Measurements from ENCODE around the gene KPNA6. TPM values are rescaled to one million over a fixed set of nuclear protein-coding genes. Genes with fewer than 3 reads are reported as not detected.
"Not testable (repeated sequence)": the region's sequence is repeated elsewhere in the genome, so short reads cannot be mapped to it uniquely, and the experiment has no call there.

The KPNA6 gene
- total RNA-seq, 1 experiment from 2014 or later = 116 TPM

- BruUV-seq (replicated peaks) = no TSS peak
- in situ Hi-C loops (cut with HindIII; ENCODE audit: low pct_unique_long_range_greater_than_20kb, low sequenced_read_pairs) (no loop called here), intact Hi-C loops (cut with micrococcal nuclease; ENCODE audit: unreplicated experiment) (no loop called here)
- Histone ChIP-seq H3K36me3 (ENCODE audit: control insufficient read depth, insufficient read depth, low read length) (no peaks in the 10 kb centered on the region), H3K4me3 (ENCODE audit: low read depth in 2 of 2, low read length in 2 of 2) (no peak overlapping the region), H3K9me3 (ENCODE audit: control insufficient read depth, insufficient read depth, low read depth, low read length) (no peaks in the 10 kb centered on the region), H3K27me3 (ENCODE audit: control insufficient read depth, insufficient read depth, low read length) (no peaks in the 10 kb centered on the region), H3K4me1 (ENCODE audit: control insufficient read depth, insufficient read depth, low read length) (peaks cover 2% of the 10 kb centered on the region; the same call in 1 of the 2 replicates), H3K27ac (ENCODE audit: low read length) (no peak overlapping the region)
- ChIA-PET POLR2A (interaction anchor here (0.6 to 0.8 kb wide), 2 partner anchors 31 to 57 kb away, joined by 5 to 8 read pairs; partner anchors contain the start of gene TXLNA), CTCF (interaction anchor here (0.7 kb wide), 1 partner anchor 129 kb away, joined by 9 read pairs; the partner anchor contains the start of gene LCK)
- ATAC-seq = no peak
- TF ChIP-seq REST (IDR thresholded peaks at IDR 0.05; ENCODE audit: insufficient read depth in 1 of 2, low read depth in 2 of 2, low read length in 1 of 2) = no peak
- TF ChIP-seq POLR2AphosphoS5 (IDR thresholded peaks at IDR 0.05; ENCODE audit: low read depth, low read length) = no peak
- no peak for TF ChIP-seq SIN3A (IDR thresholded peaks at IDR 0.05; ENCODE audit: borderline replicate concordance, insufficient read depth, low read depth, low read length)
- TF ChIP-seq CTCF (IDR thresholded peaks at IDR 0.05) = no peak
- TF ChIP-seq TCF7L2 (IDR thresholded peaks at IDR 0.05; ENCODE audit: low read depth, low read length) = no peak
- DNase-seq (ENCODE audit: low read depth, low spot score) = no peak
These were observed 14.3 kb downstream of the KPNA6 start for GRCh38 chr1:32122151-32122550.

- H3K27ac ChIP-seq (ENCODE audit: low read length); H3K9me3 ChIP-seq (ENCODE audit: control insufficient read depth, insufficient read depth, low read depth, low read length); H3K4me3 ChIP-seq (ENCODE audit: low read depth in 2 of 2, low read length in 2 of 2); CTCF ChIA-PET; H3K27me3 ChIP-seq (ENCODE audit: control insufficient read depth, insufficient read depth, low read length); H3K36me3 ChIP-seq (ENCODE audit: control insufficient read depth, insufficient read depth, low read length); ATAC-seq; DNase-seq (ENCODE audit: low read depth, low spot score); POLR2A ChIA-PET; BruUV-seq (replicated peaks); intact Hi-C loops (cut with micrococcal nuclease; ENCODE audit: unreplicated experiment); in situ Hi-C loops (cut with HindIII; ENCODE audit: low pct_unique_long_range_greater_than_20kb, low sequenced_read_pairs); H3K4me1 ChIP-seq (ENCODE audit: control insufficient read depth, insufficient read depth, low read length): not testable (repeated sequence)
These were observed 15.5 kb downstream of the KPNA6 start for GRCh38 chr1:32123361-32123760.

GRCh38 chr1:32125313-32125712 is 17.5 kb downstream of the KPNA6 start:
- TF ChIP-seq TCF7L2 (IDR thresholded peaks at IDR 0.05; ENCODE audit: low read depth, low read length) (no peak), SIN3A (IDR thresholded peaks at IDR 0.05; ENCODE audit: borderline replicate concordance, insufficient read depth, low read depth, low read length) (no peak), REST (IDR thresholded peaks at IDR 0.05; ENCODE audit: insufficient read depth in 1 of 2, low read depth in 2 of 2, low read length in 1 of 2) (no peak), CTCF (IDR thresholded peaks at IDR 0.05) (no peak)
- Histone ChIP-seq H3K4me3 (ENCODE audit: low read depth in 2 of 2, low read length in 2 of 2) (no peak overlapping the region), H3K27ac (ENCODE audit: low read length) (no peak overlapping the region), H3K9me3 (ENCODE audit: control insufficient read depth, insufficient read depth, low read depth, low read length) (no peaks in the 10 kb centered on the region), H3K27me3 (ENCODE audit: control insufficient read depth, insufficient read depth, low read length) (no peaks in the 10 kb centered on the region), H3K4me1 (ENCODE audit: control insufficient read depth, insufficient read depth, low read length) (no peaks in the 10 kb centered on the region; the same call in 1 of the 2 replicates), H3K36me3 (ENCODE audit: control insufficient read depth, insufficient read depth, low read length) (no peaks in the 10 kb centered on the region)
- in situ Hi-C loops (cut with HindIII; ENCODE audit: low pct_unique_long_range_greater_than_20kb, low sequenced_read_pairs) = no loop called here
- ChIA-PET POLR2A (no interaction called here), CTCF (no interaction called here)
- no peak for ATAC-seq
- intact Hi-C loops (cut with micrococcal nuclease; ENCODE audit: unreplicated experiment) = no loop called here
- BruUV-seq (replicated peaks) = no TSS peak
- DNase-seq (ENCODE audit: low read depth, low spot score) = no peak

Measured in Panc1 (cell line).